Coronary artery (tissue), 2 donors: ENCODE measurements around the gene MAPK7.

Experiments used
- DNase-seq: peaks from one replicate; pipeline ENCODE4 v3.0.0-alpha.2; 2017; ENCODE audit warnings: low spot score
- H3K27ac ChIP-seq, 2 donors: fragments of 200-600 bp; sonication (generic); one replicate each; pipeline ENCODE4 v1.5.1; 2016 to 2019
- H3K4me3 ChIP-seq: fragments of 200-600 bp; sonication (generic); 2 replicates; pipeline ENCODE4 v1.5.1; 2016; ENCODE audit warnings: mild to moderate bottlenecking, moderate library complexity
- CTCF ChIP-seq: fragments of 200-600 bp; sonication (generic); IDR thresholded peaks from one replicate; pipeline ENCODE4 v1.5.1; 2019; ENCODE audit warnings: antibody characterized with exemption

The MAPK7 gene

GRCh38 chr17:19372866-19373504 lies 5.3 kb upstream of the MAPK7 start:
- H3K27ac ChIP-seq = no peak overlapping the region
- no peak for TF ChIP-seq CTCF
- DNase-seq = no peak

GRCh38 chr17:19374136-19374535 lies 4.2 kb upstream of the MAPK7 start:
- no peak overlapping the region for H3K4me3 ChIP-seq
- H3K27ac ChIP-seq = no peak overlapping the region
- TF ChIP-seq CTCF = no peak
- no peak for DNase-seq

More at GRCh38 chr17:19372866-19373504, 5.3 kb upstream of the MAPK7 start:
- H3K4me3 ChIP-seq = no peak overlapping the region

- no peak for DNase-seq
- TF ChIP-seq CTCF = no peak
- H3K4me3 ChIP-seq = no peak overlapping the region
- no peak overlapping the region for H3K27ac ChIP-seq
Observed at GRCh38 chr17:19375732-19376131, 2.6 kb upstream of the MAPK7 start.

- TF ChIP-seq CTCF = no peak
- Histone ChIP-seq H3K4me3 (peak overlapping the region; percentile 84), H3K27ac (peak overlapping the region; percentile 95 to 98)
- peak; percentile 36 for DNase-seq
Observed at GRCh38 chr17:19376811-19377210, 1.5 kb upstream of the MAPK7 start.

- H3K27ac ChIP-seq = peak overlapping the region; percentile 95 to 98
- TF ChIP-seq CTCF = no peak
- peak; percentile 100 for DNase-seq
- peak overlapping the region; percentile 84 for H3K4me3 ChIP-seq
Observed at GRCh38 chr17:19377602-19378415, 489 bp upstream of the MAPK7 start.

GRCh38 chr17:19379361-19380065 lies 1.2 kb downstream of the MAPK7 start:
- TF ChIP-seq CTCF = no peak
- DNase-seq = peak; percentile 58
- H3K4me3 ChIP-seq = peak overlapping the region; percentile 84
- peak overlapping the region; percentile 95 to 98 for H3K27ac ChIP-seq
